HG03039 (cell line): ENCODE measurements around the gene CALML3.

Source experiments
- ATAC-seq: cut with Tn5 transposase; IDR thresholded peaks from one replicate; pipeline ENCODE4 v1.9.1; 2021; ENCODE audit warnings: mild to moderate bottlenecking, moderate library complexity; ENCODE audit not compliant: unreplicated experiment

Gene CALML3

DNA sequence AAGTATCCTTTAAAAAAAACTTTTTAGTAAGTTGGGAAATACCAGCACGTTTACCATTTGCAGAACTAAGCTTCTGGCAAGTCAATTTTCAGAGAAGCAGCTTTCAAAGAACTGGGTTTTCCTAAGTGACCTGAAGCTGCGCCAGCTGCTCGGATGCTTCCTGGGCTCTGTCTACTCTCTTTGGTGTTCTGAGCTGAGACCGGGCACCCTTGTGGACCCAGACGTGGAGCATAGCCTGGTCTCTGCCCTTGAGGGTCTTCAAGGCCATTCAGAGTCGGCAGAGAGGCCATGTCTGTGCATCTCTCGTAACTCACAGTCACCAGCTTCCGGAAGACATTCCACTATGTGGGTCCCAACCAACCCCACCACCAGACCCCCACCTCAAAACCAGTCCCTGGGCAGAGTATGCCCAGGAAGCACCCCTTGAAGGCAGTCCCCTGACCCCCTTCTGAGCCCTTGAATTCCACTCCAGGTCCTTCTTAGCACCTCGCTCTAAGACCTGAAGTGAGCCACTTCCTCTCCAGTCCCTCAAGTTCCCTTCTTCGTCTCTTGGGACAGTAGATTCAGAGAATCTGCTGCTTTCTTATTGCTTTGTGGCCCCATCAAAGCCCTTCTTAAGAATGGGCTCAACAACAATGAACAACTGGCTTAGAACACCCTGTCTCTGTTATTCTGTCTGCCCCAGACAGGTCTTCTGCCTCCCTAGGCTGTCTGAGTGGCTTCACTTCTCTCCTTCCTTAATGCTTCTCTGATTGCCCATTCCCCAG, 33.9 kb upstream of the CALML3 start:
- ATAC-seq, result no peak

DNA sequence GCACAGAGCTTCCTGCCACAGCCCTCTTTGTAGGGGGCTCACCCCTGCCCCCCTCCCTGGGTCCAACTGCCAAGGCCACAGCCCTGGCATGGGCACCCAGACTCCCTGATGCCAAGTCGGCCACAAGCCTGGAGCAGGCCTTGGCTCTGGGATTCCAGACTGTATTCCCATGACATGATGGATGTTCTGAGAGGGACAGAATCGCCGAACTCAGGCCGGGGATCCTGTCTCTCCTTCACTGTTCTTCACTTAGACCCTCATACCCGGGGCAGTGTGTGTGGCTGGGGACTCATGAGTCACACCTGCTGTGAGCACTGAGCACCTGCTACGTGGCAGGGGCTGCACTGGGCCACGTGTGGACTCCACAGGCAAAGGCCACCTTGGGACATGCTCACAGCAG, 33.3 kb upstream of the CALML3 start:
- ATAC-seq, result no peak

DNA sequence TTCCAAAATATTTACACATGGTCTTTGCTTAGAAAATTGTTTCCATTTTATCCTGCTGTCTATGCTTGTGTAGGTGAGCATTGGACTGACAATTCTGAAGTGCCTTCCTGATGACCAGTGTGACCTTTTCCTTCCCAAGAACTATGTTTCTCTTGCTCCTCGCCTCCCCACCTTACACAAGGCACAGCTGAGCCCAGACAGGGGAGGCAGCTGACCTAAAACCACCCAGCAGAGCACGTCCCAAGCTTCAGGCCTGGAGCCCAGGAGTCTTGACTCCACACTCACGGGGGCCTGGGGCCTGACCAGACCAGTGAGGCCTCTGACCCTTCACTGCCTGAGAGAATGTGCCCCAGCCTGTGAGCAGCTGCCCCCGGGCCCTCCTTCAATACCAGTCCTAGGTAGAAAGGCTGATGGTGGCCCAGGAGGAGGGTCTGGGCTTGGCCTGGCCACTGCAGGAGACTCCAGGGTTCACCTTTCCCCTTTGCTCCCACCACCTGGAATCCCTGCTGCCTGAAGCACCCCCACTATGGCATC, 32.4 kb upstream of the CALML3 start:
- ATAC-seq, result no peak

DNA sequence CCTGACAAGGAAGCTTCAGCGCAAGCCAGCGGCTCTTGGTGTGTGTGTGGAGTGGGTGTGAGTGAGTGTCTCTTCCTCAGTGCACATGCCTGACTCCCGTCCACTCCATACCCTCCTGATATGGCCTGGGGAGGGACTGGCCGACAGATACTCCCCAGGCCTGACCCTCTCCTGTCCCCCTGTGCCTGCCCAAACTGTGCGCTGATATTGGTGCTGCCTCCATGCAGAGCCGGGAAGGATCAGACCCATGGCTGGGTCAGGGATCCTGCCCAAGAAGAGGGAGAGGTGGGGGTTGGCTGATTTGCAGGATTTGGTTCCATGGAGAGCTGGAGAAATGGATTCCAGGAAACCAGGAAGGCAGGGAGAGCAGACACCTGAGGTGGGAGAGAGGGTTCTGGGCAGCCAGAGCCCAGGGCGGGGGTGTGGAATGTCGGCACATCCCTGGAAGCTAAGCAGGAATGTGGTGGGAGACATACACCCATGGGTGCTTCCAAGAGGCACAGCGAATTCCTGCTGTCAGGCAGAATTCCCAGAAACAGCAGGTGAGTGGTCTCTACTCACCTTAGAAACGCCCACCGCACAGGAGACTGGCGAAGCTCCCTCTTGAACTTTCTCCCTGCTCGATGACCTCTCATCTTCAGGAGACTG, 31.7 kb upstream of the CALML3 start:
- no peak for ATAC-seq

DNA sequence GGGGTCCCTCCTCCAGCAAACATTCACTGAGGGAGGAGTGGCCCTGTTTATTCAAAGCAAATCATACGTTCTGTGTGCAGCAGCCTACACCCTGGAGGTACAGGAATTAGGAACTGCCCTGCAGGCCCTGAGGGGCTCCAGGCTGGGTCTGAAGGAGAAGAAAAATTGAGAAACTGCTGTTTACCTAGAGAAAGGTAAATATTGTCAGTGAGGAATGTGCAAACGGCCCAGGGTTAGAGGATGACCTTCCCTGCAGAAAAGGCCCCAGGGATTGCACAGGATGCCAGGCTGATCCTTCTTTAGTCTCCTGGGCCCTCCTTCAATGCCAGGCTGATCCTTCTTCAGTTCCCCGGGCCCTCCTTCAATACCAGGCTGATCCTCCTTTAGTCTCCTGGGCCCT, 31.1 kb upstream of the CALML3 start:
- no peak for ATAC-seq

DNA sequence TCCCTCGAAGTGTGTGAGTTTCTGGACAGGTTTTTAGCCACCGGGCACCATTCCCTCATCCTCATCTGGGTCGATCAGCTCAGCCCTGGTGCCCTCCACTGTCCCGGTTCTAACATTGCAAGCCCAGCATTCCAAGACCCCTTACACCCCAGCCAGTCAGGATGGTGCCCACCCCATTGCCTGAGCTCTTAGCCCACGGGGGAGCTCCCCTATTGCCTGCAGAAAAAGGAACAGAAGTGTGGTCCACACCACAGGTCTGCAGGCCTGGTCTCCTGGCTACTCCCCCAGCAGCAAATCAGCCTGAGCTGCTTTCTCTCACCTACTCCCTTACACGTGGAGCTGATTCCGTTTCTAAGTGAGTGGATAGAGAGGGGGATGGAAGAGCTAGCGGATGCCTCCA, 30.1 kb upstream of the CALML3 start:
- no peak for ATAC-seq

DNA sequence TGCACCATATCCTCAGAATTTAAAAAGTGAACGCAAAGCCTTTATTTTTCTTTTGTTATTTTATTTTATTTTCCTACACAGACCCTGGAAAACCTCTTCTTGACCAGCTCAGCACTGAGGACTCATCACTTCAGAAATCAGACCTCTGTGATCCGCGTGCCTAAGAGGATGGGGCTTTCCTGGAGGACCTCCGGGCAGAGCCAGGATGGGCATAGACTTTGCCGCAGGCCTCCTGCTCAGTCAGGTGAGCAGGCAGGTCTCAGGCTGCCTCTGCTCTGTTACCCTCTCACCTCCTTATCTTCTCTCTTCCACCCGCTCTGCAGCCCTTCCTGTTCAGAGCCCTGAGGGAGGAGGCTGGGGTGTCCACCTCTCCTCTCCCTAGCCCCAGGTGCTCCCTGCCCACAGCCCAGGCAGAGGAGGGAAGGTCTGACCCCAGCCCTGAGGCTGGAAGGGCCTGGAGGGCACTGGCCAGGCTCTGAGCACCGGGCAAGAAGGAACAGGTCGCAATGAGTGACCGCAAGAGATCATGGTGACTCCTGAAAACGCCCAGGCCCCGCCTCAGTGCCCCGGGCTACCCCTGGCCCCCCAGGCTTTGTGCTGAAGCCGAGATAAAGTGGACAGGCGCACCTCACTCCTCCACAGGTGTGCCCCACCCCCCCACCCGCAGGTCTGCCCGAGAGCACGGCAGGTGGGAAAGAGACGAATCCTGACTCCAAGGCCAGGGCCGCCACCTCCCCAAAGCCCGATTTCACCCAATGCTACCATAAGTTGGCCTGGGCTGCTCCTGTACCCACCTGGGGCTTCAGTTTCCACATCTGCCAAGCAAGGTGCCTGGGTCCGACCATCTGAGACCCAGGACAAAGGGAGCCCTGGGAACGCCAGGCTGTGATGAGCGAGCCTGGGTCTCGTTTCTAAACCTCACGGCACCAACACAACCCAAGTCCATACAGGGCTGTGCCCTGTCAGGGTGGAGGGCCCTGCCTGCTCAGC, 28.2 kb upstream of the CALML3 start:
- no peak for ATAC-seq

DNA sequence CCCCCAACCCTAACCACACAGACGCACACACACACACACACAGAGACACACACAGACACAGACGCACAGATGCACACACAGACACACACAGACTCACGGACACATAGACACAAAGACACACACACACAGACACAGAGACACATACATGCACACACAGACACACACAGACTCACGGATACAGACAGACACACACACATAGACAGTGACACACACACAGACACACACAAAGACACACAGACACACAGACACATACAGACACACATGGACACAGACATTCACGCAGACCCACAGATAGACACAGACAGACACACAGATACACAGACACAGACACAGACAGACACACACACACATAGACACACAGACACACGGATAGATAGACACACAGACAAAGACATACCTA, 27.5 kb upstream of the CALML3 start:
- ATAC-seq, result no peak

DNA sequence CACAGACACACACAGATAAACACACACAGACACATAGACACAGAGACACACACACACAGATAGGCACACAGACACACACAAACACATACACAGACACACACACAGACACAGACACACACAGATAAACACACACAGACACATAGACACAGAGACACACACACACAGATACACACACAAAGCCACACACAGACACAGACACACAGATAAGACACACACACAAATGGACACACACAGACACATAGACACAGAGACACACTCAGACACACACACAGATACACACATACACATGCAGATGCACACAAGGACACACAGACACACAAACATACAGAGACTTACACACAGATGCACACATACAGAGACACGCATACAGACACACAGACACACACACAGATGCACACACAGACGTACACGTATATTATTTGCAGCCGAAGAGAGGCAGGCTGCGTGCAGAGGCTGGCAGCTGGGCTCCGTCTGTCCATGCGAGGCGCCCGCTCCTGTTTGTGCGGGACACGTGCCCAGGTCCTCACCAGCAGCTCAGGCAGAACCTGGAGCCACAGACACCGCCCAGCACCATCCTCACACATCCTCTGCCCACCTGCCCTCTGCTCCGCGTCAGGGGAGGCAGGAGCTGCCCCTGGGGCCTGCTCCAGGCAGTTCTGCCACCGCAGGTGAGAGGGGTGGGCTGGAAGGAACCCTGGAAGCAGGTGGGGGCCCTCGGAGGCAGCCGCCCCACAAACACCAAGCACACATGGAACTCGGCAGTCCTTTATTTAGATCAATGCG, 26.6 kb upstream of the CALML3 start:
- no peak for ATAC-seq

DNA sequence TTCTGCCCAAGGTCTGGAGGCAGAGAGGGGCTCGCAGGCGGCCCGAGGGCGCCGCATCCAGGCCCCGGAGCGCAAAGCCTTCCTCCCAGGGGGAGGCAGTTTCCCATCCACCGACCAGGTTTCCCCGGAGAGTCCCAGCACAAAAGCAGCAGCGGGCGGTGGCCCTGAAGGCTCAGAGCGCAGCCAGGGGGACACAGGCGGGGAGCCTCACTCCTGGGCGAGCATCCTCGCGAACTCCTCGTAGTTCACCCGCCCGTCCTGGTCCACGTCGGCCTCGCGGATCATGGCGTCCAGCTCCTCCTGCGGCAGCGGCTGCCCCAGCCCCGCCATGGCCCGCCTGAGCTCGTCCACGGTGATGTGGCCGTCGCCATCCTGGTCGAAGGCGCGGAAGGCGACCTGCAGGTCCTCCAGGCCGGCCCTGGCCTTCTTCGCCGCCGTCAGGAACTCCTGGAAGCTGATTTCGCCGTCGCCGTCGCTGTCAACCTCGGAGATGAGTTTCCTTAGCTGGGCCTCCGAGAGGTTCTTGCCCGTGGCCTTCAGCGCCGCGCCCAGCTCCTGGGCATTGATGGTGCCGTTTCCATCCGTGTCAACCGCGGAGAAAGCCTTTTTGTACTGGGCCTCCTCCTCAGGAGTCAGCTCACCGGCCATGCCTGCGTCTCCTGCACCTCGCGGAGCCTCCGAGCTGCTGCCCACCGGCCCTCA, 25.8 kb upstream of the CALML3 start:
- ATAC-seq, result no peak

DNA sequence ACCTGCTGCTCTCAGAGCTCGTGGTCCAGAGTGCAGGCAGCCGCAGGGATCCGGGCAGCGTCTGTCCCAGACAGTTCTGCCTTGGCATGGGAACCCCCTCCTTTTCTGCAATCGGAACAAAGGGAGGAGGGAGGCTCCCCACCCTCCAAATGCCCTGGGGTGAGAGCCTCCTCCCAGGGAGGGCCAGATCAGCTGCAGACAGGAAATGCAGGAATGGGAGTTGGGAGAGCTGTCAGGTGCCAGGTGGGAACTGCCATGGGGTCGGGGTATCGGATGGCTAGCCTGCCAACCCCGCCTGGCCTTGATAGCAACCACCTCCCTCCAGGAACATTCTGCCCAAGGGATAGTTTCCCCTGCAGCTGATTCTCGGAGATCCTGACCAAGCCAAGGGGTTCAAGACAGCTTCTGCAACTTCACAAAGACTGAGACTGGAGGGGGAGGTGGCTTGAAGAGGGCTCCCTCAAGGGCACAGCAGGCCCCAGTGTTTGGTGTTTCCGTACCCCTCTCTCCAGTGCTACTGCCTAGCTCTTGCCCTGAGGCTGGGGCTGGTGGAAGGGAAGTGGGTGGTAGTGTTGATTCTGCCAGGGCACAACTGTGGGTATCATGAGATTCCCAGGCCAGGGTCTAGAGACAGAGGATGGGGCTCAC, 25.1 kb upstream of the CALML3 start, which contains the start of gene CALML5:
Gene CALML5, minus strand, starts transcription at position 78 of the 648 bp plus-strand sequence. CDS start 132 bp downstream, outside the sequence.
- ATAC-seq, result no peak

DNA sequence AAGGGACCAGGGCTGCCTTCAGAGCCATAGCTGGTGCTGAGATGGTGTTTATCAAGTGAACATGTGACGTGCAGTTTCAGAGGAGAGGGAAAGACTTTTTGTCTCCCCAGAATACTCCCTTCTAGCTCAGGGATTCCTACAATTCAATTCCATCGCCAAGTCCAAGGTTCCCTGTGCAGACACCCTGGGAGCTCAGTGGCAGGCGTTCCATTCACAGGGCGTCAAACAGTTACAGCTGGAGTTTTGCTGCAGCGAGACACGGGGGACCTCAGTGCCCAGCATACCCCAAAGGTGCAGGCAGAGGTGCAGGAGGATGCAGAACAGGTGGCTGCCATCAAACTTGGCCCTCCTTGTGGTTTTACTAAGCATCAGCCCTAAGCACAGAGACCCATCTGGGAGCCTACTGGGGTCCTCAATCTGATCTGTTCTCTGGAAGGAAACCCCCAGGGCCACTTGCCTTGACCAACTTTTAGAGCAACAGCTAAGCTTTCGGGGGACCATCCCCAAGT, 24.5 kb upstream of the CALML3 start:
- no peak for ATAC-seq

DNA sequence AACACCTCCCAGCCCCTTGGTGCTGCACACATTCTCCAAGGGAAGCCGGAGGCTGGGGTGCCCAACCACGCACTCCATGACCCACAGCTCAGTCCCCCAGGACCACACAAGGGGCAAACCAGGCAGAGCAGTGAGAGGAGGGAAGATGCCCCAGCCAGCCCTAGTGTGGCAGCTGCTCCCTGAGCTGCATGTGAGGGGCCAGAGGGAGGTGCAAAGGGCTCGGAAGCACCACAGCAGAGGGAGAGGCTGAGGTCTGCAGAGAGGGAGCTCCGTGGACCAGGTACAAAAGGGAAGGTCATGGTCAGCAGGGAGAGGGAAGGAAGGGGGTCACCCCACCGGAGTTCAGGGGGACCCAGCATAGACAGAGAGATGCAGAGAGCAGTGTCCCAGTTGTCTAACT, 23.9 kb upstream of the CALML3 start:
- no peak for ATAC-seq

DNA sequence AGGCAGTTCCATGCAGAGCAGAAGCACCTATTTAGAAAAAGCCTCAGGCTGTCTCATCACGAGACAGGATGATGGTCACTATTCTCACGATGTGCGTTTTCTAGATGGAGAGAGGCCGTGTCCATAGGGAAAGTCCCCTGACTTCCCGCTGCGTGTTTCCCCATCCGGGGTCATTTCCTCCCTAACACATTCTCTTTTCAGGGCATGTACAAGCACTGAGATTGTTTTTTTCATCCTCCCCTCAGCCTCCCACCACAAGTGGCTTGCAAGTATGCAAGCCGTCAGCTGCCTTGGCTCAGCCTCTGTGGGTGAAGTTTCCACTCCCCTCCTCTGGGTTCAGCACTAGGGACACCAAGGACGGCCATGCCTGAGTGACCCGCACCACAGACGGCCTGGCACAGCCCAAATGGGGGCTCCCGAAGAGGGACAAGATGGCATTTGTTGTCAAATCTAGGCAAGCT, 22.7 kb upstream of the CALML3 start:
- no peak for ATAC-seq

DNA sequence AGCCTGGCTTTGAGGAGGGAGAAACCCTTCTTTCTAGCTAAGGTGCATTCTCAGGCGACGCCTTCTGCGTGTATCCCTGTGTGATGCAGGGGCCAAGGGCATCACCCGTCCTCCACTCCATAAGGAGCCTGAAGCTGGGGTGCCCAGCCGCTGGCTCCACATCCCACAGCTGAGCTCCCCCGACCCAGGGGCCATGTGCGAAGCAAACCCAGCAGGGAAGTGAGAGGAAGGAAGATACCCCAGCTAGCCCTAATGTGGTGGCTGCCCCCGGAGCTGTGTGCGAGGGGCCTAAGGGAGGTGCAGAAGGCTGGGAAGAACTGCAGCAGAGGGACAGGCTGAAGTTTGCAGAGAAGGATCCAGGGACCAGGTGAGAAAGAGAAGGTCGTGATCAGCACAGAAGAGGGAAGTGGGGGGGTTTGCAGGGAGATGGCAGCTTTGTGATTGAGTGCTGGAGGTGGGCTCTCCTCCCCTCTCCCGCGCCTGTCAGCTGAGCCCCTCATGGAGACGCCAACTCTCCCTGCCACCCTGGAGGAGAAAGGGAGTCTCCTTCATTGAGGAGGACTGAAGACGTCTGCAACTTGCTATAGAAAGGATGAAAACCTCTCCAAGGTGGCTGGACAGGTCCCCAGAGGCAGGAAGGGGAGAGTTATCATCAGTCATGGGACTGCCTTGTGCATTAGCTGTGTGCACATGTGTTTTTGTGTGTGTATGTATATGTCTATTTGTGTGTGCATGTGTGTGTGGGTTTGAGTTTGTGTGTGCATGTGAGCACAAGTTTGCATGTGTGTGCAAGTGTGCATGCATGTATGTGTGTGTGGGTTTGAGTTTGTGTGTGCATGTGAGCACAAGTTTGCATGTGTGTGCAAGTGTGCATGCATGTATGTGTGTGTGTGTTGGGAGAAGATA, 21.9 kb upstream of the CALML3 start:
- ATAC-seq, result no peak

DNA sequence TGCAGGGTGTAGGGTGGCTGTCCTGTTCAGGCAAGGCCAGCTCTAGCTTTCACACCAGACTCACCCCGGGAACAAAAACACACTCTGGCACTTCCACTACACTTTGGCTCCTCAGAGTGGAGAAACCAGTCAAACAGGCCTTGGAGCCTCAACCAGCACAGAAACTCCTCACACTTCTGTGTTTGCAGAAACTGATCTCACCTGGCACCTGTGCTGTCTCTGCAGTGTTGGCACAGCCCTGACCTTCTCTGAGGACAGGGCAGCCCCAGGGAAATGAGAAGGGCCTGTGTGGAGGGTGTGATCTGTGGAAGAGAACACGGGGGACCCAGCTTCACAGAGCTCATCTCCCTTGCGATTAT, 21.3 kb upstream of the CALML3 start:
- ATAC-seq, result no peak

DNA sequence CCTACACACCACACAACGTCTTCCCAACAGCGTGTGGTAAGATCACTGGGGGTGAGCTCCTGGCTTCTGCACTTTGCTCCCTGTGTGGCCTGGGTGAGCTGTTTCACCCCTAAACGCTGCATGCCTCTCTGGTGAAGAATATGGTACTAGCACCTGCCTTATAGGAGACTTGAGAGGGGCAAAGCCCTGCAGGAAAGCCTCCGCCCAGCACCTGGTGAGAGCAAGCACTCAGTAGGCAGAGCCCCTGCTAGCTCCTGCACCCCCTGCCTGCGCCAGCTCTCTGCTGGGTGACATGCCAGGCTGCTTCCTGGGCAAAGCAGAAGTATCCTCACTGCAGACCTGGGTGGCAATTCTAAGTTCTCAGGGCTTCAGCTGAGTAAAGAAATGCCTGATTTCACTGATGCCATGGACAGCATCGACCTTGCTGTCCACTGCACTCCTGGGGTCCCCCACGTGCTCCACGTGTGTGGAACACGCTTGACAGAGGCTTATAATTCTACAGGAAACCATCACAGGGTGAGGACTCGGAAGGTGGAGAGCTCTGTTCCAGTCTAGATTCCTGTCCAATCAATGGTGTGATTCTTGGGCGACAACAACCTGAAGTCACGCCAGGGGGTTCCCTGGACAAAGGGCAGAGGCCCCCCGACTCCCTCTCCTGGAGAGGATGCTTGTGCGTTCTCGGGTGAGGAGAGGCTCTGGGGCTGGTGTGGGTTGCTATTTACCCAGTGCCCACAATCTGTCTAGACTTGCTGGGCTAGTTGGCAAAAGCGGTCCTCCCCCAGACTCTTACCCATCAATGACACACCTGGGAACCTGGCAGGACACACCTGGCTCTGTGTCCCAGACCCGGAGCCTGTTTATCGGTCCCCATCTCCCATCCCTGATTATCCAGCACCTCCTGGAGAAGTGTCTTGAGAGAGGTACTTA, 20.4 kb upstream of the CALML3 start:
- ATAC-seq, result no peak
